Endothelial cell (in vitro differentiated cells): ENCODE results near the gene PARD3B. TPM values are rescaled to one million over a fixed set of nuclear protein-coding genes. Genes with fewer than 3 reads are reported as not detected.

Experiments used
- DNase-seq: peaks from one replicate; pipeline ENCODE4 v3.0.0; 2021; ENCODE audit warnings: low spot score
- H3K27ac Mint-ChIP-seq: one replicate; pipeline ENCODE4 v1.8.0; 2021; ENCODE audit warnings: mixed read lengths, inconsistent platforms; ENCODE audit not compliant: unreplicated experiment
- H3K27me3 Mint-ChIP-seq: one replicate; pipeline ENCODE4 v1.8.0; 2021; ENCODE audit warnings: mild to moderate bottlenecking, moderate library complexity, mixed read lengths, inconsistent platforms; ENCODE audit not compliant: unreplicated experiment
- H3K36me3 Mint-ChIP-seq: one replicate; pipeline ENCODE4 v1.8.0; 2021; ENCODE audit warnings: mild to moderate bottlenecking, low read depth, mixed read lengths, inconsistent platforms; ENCODE audit not compliant: unreplicated experiment
- H3K4me1 Mint-ChIP-seq: one replicate; pipeline ENCODE4 v1.8.0; 2021; ENCODE audit warnings: mild to moderate bottlenecking, mixed read lengths, inconsistent platforms; ENCODE audit not compliant: unreplicated experiment
- H3K4me3 Mint-ChIP-seq: one replicate; pipeline ENCODE4 v1.8.0; 2021; ENCODE audit warnings: mild to moderate bottlenecking, mixed read lengths, inconsistent platforms; ENCODE audit not compliant: unreplicated experiment
- H3K9me3 Mint-ChIP-seq: one replicate; pipeline ENCODE4 v1.8.0; 2021; ENCODE audit warnings: mixed read lengths, inconsistent platforms; ENCODE audit not compliant: unreplicated experiment
- total RNA-seq: library from RNA; stranded (reverse); fragmentation: NEBNext Ultra II Directional; extraction: Animal tissue kit (Norgen Biotek cat#: 25700); gene quantifications from one replicate; pipeline ENCODE4 v1.2.1, GENCODE V29; 2021; ENCODE audit not compliant: unreplicated experiment
- TF ChIP-seq, protein P1 (sequence below): fragments of 200-600 bp; sonication (generic); IDR thresholded peaks from one replicate; pipeline ENCODE4 v1.5.0; 2021; ENCODE audit warnings: antibody characterized with exemption; ENCODE audit not compliant: unreplicated experiment

The PARD3B gene
- total RNA-seq, 1 donor from 2014 or later, result 17.4 TPM

DNA sequence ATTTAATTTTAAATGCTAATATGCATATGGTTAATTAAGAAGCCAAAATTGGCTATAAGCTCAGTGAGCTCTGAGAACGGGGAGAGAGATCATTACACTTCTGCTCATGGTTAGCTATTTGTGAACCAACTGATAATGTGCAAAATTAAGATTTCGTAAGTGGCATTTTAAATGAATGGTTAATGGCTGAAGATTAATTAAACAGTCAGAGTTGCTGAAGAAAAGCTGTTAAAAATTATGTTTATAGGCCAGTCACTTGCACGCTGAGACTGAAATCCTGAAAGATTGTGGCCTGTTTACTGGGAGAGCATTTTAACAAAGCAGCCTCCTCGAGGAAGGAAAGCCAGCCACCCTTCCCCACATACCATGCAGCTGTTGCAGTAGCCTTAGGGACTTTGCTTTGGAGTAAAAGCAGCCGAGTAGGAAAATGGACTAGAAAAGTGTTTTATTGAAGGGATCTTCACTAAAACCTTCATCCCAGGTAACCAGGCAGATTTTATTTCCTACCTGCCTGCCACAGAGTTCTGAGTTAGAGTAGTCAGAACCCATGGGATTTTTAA lies 918.3 kb downstream of the PARD3B start:
- TF ChIP-seq, protein P1, sequence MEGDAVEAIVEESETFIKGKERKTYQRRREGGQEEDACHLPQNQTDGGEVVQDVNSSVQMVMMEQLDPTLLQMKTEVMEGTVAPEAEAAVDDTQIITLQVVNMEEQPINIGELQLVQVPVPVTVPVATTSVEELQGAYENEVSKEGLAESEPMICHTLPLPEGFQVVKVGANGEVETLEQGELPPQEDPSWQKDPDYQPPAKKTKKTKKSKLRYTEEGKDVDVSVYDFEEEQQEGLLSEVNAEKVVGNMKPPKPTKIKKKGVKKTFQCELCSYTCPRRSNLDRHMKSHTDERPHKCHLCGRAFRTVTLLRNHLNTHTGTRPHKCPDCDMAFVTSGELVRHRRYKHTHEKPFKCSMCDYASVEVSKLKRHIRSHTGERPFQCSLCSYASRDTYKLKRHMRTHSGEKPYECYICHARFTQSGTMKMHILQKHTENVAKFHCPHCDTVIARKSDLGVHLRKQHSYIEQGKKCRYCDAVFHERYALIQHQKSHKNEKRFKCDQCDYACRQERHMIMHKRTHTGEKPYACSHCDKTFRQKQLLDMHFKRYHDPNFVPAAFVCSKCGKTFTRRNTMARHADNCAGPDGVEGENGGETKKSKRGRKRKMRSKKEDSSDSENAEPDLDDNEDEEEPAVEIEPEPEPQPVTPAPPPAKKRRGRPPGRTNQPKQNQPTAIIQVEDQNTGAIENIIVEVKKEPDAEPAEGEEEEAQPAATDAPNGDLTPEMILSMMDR, result no peak
- no peak for DNase-seq
- H3K4me1 Mint-ChIP-seq, result peaks cover 4% of the 10 kb centered on the region
- no peaks in the 10 kb centered on the region for H3K27me3 Mint-ChIP-seq
- H3K36me3 Mint-ChIP-seq, result no peaks in the 10 kb centered on the region
- no peak overlapping the region for H3K27ac Mint-ChIP-seq
- H3K9me3 Mint-ChIP-seq, result no peaks in the 10 kb centered on the region
- H3K4me3 Mint-ChIP-seq, result no peak overlapping the region

DNA sequence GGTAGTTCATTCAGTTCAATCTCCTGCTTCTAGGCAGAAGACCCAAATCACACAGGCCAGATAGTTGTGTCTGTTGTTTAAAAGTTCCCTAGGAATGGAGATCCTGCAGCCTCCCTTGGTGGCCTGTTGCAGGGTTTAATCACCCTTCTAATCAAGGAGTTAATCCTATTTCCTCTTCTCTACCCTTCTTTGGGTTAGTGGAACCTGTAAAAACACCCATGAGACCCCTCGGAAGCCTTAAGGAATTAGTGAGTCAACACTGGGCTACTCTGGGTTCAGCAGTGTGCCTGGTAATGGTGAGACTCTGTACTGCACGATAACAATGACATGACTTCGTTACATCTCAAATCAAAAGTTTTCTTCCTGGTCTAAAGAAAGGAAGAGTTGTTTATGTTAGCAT lies 919.4 kb downstream of the PARD3B start:
- Mint-ChIP-seq H3K4me1 (peaks cover 1% of the 10 kb centered on the region), H3K27me3 (no peaks in the 10 kb centered on the region), H3K27ac (no peak overlapping the region), H3K9me3 (no peaks in the 10 kb centered on the region), H3K36me3 (no peaks in the 10 kb centered on the region), H3K4me3 (no peak overlapping the region)
- TF ChIP-seq, protein P1, result no peak
- no peak for DNase-seq

DNA sequence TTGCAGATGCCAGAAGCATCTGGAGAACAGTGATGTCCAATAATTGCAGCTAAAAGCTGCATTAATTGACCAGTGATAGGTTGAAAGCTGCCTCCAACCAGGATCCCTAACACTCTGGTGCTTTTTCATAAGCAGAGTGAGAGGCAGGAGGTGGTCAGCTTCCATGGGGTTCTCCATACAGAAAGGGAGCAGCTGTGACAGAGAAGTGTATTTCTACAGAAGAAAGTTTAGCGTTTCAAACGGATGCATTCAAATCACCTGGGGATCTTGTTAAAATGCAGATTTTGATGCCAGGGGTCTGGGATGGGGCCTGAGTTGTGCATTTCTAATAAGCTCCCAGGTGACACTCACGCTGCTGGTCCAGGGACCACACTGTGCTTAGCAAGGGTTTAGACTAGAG lies 920.5 kb downstream of the PARD3B start:
- no peaks in the 10 kb centered on the region for H3K27me3 Mint-ChIP-seq
- TF ChIP-seq, protein P1, result no peak
- H3K9me3 Mint-ChIP-seq, result no peaks in the 10 kb centered on the region
- no peak for DNase-seq
- H3K27ac Mint-ChIP-seq, result no peak overlapping the region
- H3K36me3 Mint-ChIP-seq, result no peaks in the 10 kb centered on the region
- no peak overlapping the region for H3K4me3 Mint-ChIP-seq
- H3K4me1 Mint-ChIP-seq, result no peaks in the 10 kb centered on the region

DNA sequence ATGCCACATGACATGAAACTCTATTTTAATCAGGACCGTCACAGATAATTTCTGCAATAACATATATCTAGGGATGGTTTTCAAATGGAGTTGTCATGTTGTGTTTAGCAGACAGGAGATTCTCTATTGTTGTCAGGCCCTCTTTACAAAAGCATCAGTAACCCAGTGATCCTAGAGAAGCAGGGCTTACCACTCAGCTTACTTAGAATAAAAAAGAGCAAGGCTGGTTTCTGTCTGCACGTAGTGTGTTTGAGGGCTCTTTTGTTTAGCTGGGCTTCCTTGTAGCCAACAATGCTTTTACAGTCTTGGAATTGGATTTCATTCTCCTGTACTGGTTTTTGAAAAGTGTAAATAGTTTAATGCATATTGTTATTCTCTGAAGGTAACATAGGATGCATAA lies 926.5 kb downstream of the PARD3B start:
- no peak for DNase-seq

DNA sequence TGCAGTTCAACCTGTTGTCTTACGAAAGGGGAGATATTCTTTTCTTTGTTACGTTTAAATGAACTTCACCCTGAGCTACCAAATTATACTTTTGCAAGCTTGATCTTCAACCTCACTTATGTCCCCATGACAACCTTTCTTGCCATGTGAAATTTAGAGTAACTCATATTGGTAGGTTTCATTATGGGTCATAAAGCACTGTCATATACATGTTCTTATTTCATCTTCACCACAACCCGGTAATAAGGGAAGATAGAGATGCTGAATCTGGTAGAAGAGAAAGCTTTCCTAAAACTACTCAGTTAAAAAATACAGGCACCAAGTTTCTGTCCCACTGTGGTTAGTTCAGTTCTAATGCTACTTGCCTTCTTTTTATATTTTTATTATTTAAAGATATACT lies 928.5 kb downstream of the PARD3B start:
- Mint-ChIP-seq H3K9me3 (no peaks in the 10 kb centered on the region), H3K36me3 (no peaks in the 10 kb centered on the region), H3K4me1 (no peaks in the 10 kb centered on the region), H3K27me3 (no peaks in the 10 kb centered on the region), H3K27ac (no peak overlapping the region), H3K4me3 (no peak overlapping the region)
- TF ChIP-seq, protein P1, result no peak
- no peak for DNase-seq

More for the DNA sequence above, 926.5 kb downstream of the PARD3B start:
- Mint-ChIP-seq H3K36me3 (no peaks in the 10 kb centered on the region), H3K27me3 (no peaks in the 10 kb centered on the region), H3K9me3 (no peaks in the 10 kb centered on the region), H3K4me1 (no peaks in the 10 kb centered on the region), H3K27ac (no peak overlapping the region), H3K4me3 (no peak overlapping the region)
- TF ChIP-seq, protein P1, result no peak
